Measurements from ENCODE around the gene CBLB.

Gene CBLB

GRCh38 chr3:105611304-105612192 lies 257.3 kb downstream of the CBLB start:
- DNase-seq = no peak

GRCh38 chr3:105610473-105610872 lies 258.3 kb downstream of the CBLB start:
- no peak for DNase-seq

- no peak for DNase-seq
Measured at GRCh38 chr3:105608623-105609022, 260.2 kb downstream of the CBLB start.

GRCh38 chr3:105606016-105606415 lies 262.8 kb downstream of the CBLB start:
- DNase-seq = no peak

All from suppressor macrophage treated with lipopolysaccharide for 1 hour (primary cell).